Measurements from ENCODE around the gene AUTS2. TPM values are rescaled to one million over a fixed set of nuclear protein-coding genes. Genes with fewer than 3 reads are reported as not detected.

Gene AUTS2
- total and polyA plus RNA-seq, 10 of the 15 experiments (the other 5 are each of a cell fraction or from before 2014, with no cell fraction given), result 6.4 to 55.6 (median 21.6) TPM

GRCh38 chr7:70347463-70348254, 749.4 kb downstream of the AUTS2 start (continued):
- TF ChIP-seq NR2F1 (conservative IDR thresholded peaks at IDR 0.05), result peak; percentile 97
- TF ChIP-seq RELB (IDR thresholded peaks at IDR 0.05; ENCODE audit: low read depth), result 0 out of 2 replicates have a peak, but pooled peaks have one; percentile 20
- TF ChIP-seq RCOR1 (conservative IDR thresholded peaks at IDR 0.05; ENCODE audit: low read depth, low read length), result no peak
- TF ChIP-seq NR2C1 (IDR thresholded peaks at IDR 0.05), result no peak
- no peak for TF ChIP-seq FOXK2 (IDR thresholded peaks at IDR 0.05)
- TF ChIP-seq SUPT20H (IDR thresholded peaks at IDR 0.05; ENCODE audit: borderline replicate concordance, control insufficient read depth, low read depth, low read length), result no peak
- no peak for TF ChIP-seq STAT1 (conservative IDR thresholded peaks at IDR 0.05)
- no peak for TF ChIP-seq RAD21 (IDR thresholded peaks at IDR 0.05; ENCODE audit: insufficient read depth, low read depth, low read length)
- peak; percentile 60; the same call in 1 of the 2 replicates for TF ChIP-seq FOXM1 (IDR thresholded peaks at IDR 0.05; ENCODE audit: low read depth, low read length)
- TF ChIP-seq IKZF1 (conservative IDR thresholded peaks at IDR 0.05), result peak; percentile 74
- no peak for TF ChIP-seq E2F8 (IDR thresholded peaks at IDR 0.05; ENCODE audit: low read depth, partially characterized antibody)
- no peak for TF ChIP-seq POLR2AphosphoS5 (IDR thresholded peaks at IDR 0.05; ENCODE audit: low read length)
- no peak for TF ChIP-seq REST (IDR thresholded peaks at IDR 0.05; ENCODE audit: low read depth, low read length)
- TF ChIP-seq CBFB (IDR thresholded peaks at IDR 0.05; ENCODE audit: low read depth), result peak; percentile 44; the same call in 1 of the 2 replicates
- no peak for TF ChIP-seq SREBF1 (IDR thresholded peaks at IDR 0.05; ENCODE audit: low read length)
- TF ChIP-seq CUX1 (IDR thresholded peaks at IDR 0.05; ENCODE audit: insufficient replicate concordance, low read depth, low read length), result no peak

Data from GM12878 (cell line).